ENCODE data around the gene MFAP5. TPM values are rescaled to one million over a fixed set of nuclear protein-coding genes. Genes with fewer than 3 reads are reported as not detected.

The MFAP5 gene
- total RNA-seq, 1 experiment from 2014 or later = 0.26 TPM

DNA sequence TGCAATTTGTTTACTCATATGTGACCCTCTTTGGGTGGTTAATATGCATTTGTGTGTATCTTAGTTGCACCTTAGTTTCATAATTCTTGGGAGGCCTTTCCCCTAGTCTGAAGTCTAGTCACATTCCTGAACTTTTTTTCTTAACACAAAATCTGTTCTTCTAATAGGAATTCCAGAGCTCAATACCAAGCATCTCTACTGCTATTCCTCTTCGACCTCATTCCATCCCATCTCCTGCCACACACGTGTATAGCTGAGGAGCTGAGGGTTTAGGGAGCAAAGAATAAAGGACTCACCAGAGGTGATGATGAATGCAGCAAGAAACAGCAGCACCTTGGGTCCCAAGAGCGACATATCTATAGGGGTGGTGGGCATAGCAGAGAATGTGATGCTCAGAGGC lies 875 bp downstream of the MFAP5 start:
- H4K91ac ChIP-seq (ENCODE audit: insufficient read length, low read depth, low read length) = no peak overlapping the region
- H3K23ac ChIP-seq (ENCODE audit: insufficient read length, low read depth, low read length) = no peak overlapping the region
- no peak overlapping the region for H3K4ac ChIP-seq (ENCODE audit: low read depth, low read length)
- H2BK15ac ChIP-seq (ENCODE audit: low read depth, low read length) = no peak overlapping the region
- Mint-ChIP-seq H3K4me3 (no peak overlapping the region), H3K36me3 (ENCODE audit: insufficient read depth in 1 of 3, low read depth in 3 of 3) (no peaks in the 10 kb centered on the region; a peak in 1 of 7 replicates), H3K27ac (no peak overlapping the region), H3K4me1 (peaks cover 3 to 4% of the 10 kb centered on the region in 2 experiments), H3K27me3 (ENCODE audit: low read depth) (no peaks in the 10 kb centered on the region; the same call in 1 of the 2 replicates), H3K9me3 (no peaks in the 10 kb centered on the region)
- no CpG with 5 or more reads among the region's 3 CpGs for WGBS (ENCODE audit: extremely low coverage, insufficient read length, low lambda C conversion rate)
- H4K20me1 ChIP-seq (ENCODE audit: control insufficient read depth, insufficient read depth, insufficient read length) = no peaks in the 10 kb centered on the region
- no peak for DNase-seq
- TF ChIP-seq, protein P1, sequence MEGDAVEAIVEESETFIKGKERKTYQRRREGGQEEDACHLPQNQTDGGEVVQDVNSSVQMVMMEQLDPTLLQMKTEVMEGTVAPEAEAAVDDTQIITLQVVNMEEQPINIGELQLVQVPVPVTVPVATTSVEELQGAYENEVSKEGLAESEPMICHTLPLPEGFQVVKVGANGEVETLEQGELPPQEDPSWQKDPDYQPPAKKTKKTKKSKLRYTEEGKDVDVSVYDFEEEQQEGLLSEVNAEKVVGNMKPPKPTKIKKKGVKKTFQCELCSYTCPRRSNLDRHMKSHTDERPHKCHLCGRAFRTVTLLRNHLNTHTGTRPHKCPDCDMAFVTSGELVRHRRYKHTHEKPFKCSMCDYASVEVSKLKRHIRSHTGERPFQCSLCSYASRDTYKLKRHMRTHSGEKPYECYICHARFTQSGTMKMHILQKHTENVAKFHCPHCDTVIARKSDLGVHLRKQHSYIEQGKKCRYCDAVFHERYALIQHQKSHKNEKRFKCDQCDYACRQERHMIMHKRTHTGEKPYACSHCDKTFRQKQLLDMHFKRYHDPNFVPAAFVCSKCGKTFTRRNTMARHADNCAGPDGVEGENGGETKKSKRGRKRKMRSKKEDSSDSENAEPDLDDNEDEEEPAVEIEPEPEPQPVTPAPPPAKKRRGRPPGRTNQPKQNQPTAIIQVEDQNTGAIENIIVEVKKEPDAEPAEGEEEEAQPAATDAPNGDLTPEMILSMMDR (conservative IDR thresholded peaks at IDR 0.05) = no peak
- H2AFZ ChIP-seq (ENCODE audit: low read length) = no peak overlapping the region
- no peak overlapping the region for H2BK5ac ChIP-seq (ENCODE audit: insufficient read length, low read length)
- H3K79me1 ChIP-seq (ENCODE audit: insufficient read depth, low read depth, low read length, poor library complexity, severe bottlenecking) = no peaks in the 10 kb centered on the region
- H3K18ac ChIP-seq (ENCODE audit: insufficient read length, low read depth, low read length) = no peak overlapping the region
- no peaks in the 10 kb centered on the region for H3K27me3 ChIP-seq (ENCODE audit: insufficient read depth, low read length)
- H2AK5ac ChIP-seq (ENCODE audit: insufficient read length, low read length) = no peak overlapping the region
- H3K4me1 ChIP-seq (ENCODE audit: insufficient read depth, low read length) = no peaks in the 10 kb centered on the region; the same call in 1 of the 2 replicates
- H2BK12ac ChIP-seq (ENCODE audit: insufficient read length, low read depth, low read length) = no peak overlapping the region
- no peak overlapping the region for H3K56ac ChIP-seq (ENCODE audit: insufficient read length, low read depth, low read length)
- no peaks in the 10 kb centered on the region for H3K23me2 ChIP-seq (ENCODE audit: insufficient read length, low read depth, low read length, poor library complexity, severe bottlenecking)
- no peak overlapping the region for H3K9ac ChIP-seq (ENCODE audit: extremely low read depth, insufficient read length, low read length)
- H3K9me3 ChIP-seq (ENCODE audit: control insufficient read depth, low read depth, low read length) = no peaks in the 10 kb centered on the region
- H4K5ac ChIP-seq (ENCODE audit: insufficient read length, low read depth, low read length) = no peak overlapping the region
- no peak overlapping the region for H3K4me2 ChIP-seq (ENCODE audit: insufficient read depth, insufficient read length, low read length)
- no peaks in the 10 kb centered on the region for H3K79me2 ChIP-seq (ENCODE audit: insufficient read depth, low read length)
- no peak overlapping the region for H3K27ac ChIP-seq (ENCODE audit: insufficient read length, low read depth, low read length)
- H4K8ac ChIP-seq (replicated peaks; ENCODE audit: insufficient read length, low read depth, low read length) = no peak overlapping the region
- H3T11ph ChIP-seq (ENCODE audit: low read length) = no peak overlapping the region
- H2BK20ac ChIP-seq (ENCODE audit: low read depth, low read length, poor library complexity, severe bottlenecking) = no peak overlapping the region
- H3K14ac ChIP-seq (ENCODE audit: insufficient read depth, low read length) = no peak overlapping the region
- no peak overlapping the region for H2BK120ac ChIP-seq (ENCODE audit: low read depth, low read length, poor library complexity, severe bottlenecking)
